ENCODE data around the gene RAMP2.

RAMP2 gene

DNA sequence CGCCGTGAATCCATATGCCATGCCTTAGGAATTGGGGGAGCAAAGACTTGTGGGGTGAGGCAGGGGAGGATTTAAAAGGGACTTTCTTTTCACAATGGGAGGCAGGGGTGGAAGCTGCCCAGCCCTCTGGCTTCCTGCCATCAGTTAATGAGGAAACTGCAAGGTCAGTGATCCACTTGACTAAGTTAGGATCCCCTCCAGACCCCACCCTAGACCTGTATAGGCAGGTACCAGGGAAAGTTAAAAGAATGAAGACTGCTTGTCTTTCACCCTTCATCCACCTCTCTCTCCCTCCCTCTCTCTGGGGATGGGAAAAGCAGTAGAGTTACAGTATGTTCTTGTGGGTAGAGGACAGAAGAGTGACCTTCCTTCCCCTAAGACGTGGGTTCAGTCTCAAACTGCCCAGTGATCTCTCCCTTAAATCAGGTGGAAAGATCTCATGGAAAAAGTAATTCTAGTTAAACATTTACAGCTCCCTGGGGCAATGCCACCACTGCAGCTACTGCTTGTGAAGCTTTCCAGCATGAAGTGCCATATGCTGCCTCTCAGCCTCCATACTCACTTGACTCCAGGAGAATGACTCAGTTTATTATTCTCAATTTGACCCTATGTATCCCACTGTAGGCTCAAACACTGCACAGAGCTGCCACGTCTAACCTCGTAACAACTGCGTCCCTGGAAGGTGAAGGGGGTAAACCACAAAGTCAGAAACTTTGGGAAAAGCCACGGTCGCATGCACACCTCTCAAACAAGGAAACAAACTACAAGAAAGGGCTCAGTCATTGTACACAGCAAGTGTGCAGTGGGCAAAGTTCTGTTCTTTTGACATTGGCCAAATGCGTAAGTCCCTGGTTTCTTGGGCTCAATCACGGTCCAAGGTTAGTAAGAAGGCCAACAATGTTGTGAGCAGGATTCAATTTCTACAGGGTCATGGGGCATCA is 36.3 kb downstream of the RAMP2 start:
- H3K27me3 ChIP-seq: no peaks in the 10 kb centered on the region
- no peak overlapping the region for H3K27ac ChIP-seq
- intact Hi-C loops (cut with DNase I; ENCODE audit: low total_unique reads): no loop called here
- H3K4me1 ChIP-seq: peaks cover 0 to 22% (median 19%) of the 10 kb centered on the region in 4 donors
- peaks cover 0 to 21% (median 4%) of the 10 kb centered on the region in 3 donors for H3K36me3 ChIP-seq
- no peaks in the 10 kb centered on the region for H3K9me3 ChIP-seq
- H3K4me3 ChIP-seq: peak overlapping the region; percentile 61 to 65
- no peak for DNase-seq
- TF ChIP-seq, protein P1, sequence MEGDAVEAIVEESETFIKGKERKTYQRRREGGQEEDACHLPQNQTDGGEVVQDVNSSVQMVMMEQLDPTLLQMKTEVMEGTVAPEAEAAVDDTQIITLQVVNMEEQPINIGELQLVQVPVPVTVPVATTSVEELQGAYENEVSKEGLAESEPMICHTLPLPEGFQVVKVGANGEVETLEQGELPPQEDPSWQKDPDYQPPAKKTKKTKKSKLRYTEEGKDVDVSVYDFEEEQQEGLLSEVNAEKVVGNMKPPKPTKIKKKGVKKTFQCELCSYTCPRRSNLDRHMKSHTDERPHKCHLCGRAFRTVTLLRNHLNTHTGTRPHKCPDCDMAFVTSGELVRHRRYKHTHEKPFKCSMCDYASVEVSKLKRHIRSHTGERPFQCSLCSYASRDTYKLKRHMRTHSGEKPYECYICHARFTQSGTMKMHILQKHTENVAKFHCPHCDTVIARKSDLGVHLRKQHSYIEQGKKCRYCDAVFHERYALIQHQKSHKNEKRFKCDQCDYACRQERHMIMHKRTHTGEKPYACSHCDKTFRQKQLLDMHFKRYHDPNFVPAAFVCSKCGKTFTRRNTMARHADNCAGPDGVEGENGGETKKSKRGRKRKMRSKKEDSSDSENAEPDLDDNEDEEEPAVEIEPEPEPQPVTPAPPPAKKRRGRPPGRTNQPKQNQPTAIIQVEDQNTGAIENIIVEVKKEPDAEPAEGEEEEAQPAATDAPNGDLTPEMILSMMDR (IDR thresholded peaks at IDR 0.05): no peak

DNA sequence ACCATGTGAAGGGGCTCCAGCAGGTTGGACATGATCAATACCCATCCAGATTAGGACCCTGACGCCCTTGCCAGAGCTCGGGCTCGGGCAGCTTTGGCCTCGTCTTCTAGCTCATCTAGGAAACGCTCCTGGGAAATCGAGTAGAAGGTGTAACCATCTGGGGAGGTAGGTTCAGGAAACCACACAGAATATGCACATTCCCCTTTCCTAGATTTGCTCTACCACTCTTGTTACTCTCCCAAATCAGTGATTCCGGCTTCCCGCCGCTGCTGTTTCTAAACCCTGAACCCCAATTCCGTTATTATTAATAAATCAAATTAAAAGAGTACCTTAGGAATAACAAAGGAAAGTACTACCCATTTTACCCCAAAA is 37.0 kb downstream of the RAMP2 start:
- Histone ChIP-seq H3K27me3 (no peaks in the 10 kb centered on the region), H3K4me3 (peak overlapping the region; percentile 61 to 65), H3K27ac (peak overlapping the region; percentile 67), H3K4me1 (peaks cover 0 to 22% (median 19%) of the 10 kb centered on the region in 4 donors), H3K9me3 (no peaks in the 10 kb centered on the region), H3K36me3 (peaks cover 0 to 21% (median 4%) of the 10 kb centered on the region in 3 donors)
- no peak for DNase-seq
- TF ChIP-seq, protein P1 (IDR thresholded peaks at IDR 0.05): no peak
- intact Hi-C loops (cut with DNase I; ENCODE audit: low total_unique reads): no loop called here

DNA sequence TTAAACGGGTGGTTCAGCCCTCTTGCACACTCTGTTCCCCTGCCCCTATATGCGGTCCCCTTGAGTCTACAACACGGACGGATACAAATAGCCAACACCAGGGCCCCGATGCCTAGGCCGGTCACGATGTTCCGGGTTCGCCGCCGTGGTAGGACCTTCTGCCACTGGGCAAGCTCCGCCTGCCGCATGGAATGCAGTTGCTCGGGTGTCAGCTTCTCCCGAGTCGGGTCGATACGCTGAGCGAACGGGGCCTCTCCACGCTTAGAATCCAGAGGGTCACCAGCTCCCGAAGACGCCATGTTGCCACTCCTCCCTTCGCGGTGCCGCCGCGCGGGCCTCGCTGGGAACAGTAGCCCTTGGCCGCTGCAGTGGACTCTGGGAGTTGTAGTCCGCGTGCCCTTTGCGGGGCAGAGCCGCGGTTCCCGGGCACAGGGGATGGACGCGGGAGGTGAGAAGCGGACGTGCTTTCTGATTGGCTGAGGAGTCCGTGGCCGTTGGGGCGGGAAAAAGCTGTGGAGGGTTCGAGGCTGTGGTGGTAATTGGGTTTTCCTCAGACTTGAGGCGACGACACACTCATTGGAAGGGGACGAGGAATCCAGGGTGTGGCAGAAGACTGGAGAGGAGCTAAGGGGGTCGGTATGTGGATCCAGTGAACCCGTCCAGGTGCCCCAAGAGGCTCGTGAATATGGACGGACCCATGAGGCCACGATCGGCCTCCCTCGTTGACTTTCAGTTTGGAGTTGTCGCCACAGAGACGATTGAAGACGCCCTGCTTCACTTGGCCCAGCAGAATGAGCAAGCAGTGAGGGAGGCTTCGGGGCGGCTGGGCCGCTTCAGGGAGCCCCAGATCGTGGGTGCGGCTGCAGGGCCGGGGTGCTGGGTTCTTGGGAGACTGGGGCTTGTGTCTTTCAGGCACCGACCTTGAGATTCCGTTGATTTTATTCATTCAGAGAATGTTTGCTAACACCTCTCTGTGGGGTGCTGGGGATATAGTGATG is 37.7 kb downstream of the RAMP2 start, which contains the start of the genes CNTD1 and COA3:
Gene CNTD1 (plus strand): TSS at position 479 of the 998 bp plus-strand sequence. CDS start 207 bp downstream, at position 686.
Gene COA3 (minus strand): TSS at position 322 of the 998 bp plus-strand sequence. CDS start 23 bp downstream, at position 299.
- intact Hi-C loops (cut with DNase I; ENCODE audit: low total_unique reads): no loop called here
- Histone ChIP-seq H3K4me3 (peak within 1 kb of the TSS; percentile 61 to 65), H3K36me3 (peaks cover 0 to 21% (median 4%) of the 10 kb centered on the region in 3 donors), H3K9me3 (no peaks in the 10 kb centered on the region), H3K27ac (peak within 1 kb of the TSS; percentile 67), H3K27me3 (no peaks in the 10 kb centered on the region), H3K4me1 (peaks cover 0 to 22% (median 19%) of the 10 kb centered on the region in 4 donors)
- peak; percentile 84 to 89 for DNase-seq
- TF ChIP-seq, protein P1 (IDR thresholded peaks at IDR 0.05): no peak

DNA sequence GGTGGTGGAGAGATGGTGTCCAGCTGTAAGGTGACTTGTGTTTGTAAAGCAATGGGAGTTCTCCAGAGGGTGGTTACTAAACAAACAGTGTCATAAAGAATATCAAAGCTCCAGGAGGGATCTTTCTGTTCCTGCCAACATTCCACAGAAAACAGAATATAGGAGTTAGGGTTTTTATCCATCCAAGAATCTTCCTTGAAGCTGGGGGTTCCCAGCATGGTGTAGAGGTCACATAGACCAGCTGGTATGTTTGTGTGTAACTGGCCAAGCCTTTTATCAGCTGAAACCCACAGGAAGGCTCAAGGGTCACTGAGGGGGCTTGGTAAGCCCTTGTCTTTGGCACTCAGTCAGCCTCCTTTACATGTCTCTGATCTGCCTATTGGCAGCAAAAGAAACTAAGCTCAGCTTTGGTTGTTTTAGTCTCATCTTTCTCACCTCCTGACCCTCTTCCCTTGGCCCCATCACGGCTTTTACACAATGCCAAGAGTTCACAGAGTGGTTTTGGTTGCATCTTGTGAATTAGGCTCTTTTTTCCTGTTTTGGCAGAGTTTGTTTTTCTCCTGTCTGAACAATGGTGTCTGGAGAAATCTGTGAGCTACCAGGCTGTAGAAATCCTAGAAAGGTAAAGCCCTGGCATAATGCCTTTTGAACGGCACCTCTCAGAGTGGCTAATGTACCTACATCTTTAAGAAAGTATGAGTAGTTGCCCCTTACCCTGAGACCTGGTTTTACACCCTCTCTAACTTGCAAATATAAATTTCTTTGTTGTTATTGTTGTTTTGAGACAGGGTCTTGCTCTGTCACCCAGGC is 42.3 kb downstream of the RAMP2 start:
- Histone ChIP-seq H3K27me3 (no peaks in the 10 kb centered on the region), H3K9me3 (no peaks in the 10 kb centered on the region), H3K36me3 (no peaks in the 10 kb centered on the region), H3K4me1 (peaks cover 0 to 7% (median 5%) of the 10 kb centered on the region in 4 donors), H3K4me3 (no peak overlapping the region), H3K27ac (no peak overlapping the region)
- intact Hi-C loops (cut with DNase I; ENCODE audit: low total_unique reads): no loop called here
- no peak for DNase-seq
- TF ChIP-seq, protein P1 (IDR thresholded peaks at IDR 0.05): no peak
